GM18519 (cell line): Measurements from ENCODE around the gene POLA1.

Experiments used
- ATAC-seq: cut with Tn5 transposase; IDR thresholded peaks from one replicate; pipeline ENCODE4 v1.9.1; 2021; ENCODE audit warnings: mild to moderate bottlenecking, moderate library complexity; ENCODE audit not compliant: unreplicated experiment, low FRiP score

The POLA1 gene

GRCh38 chrX:25004485-25005032 is 310.8 kb downstream of the POLA1 start:
- no peak for ATAC-seq

- no peak for ATAC-seq
Measured at GRCh38 chrX:25005034-25005381, 311.3 kb downstream of the POLA1 start.

GRCh38 chrX:25005382-25006185 is 311.9 kb downstream of the POLA1 start:
- ATAC-seq, result no peak

- no peak for ATAC-seq
Measured at GRCh38 chrX:25006586-25007058, 312.9 kb downstream of the POLA1 start.

- ATAC-seq, result no peak
Measured at GRCh38 chrX:25007059-25008053, 313.6 kb downstream of the POLA1 start.

GRCh38 chrX:25009407-25009806 is 315.7 kb downstream of the POLA1 start:
- ATAC-seq, result no peak

GRCh38 chrX:25010784-25011588 is 317.3 kb downstream of the POLA1 start:
- ATAC-seq, result no peak

GRCh38 chrX:25011589-25012432 is 318.1 kb downstream of the POLA1 start:
- ATAC-seq, result no peak

GRCh38 chrX:25012433-25012735 is 318.7 kb downstream of the POLA1 start:
- ATAC-seq, result no peak

- ATAC-seq, result no peak
Measured at GRCh38 chrX:25012793-25013631, 319.3 kb downstream of the POLA1 start.

- ATAC-seq, result no peak
Measured at GRCh38 chrX:25013632-25014365, 320.1 kb downstream of the POLA1 start.

- ATAC-seq, result no peak
Measured at GRCh38 chrX:25014366-25014838, 320.7 kb downstream of the POLA1 start.

- no peak for ATAC-seq
Measured at GRCh38 chrX:25015486-25016360, 322.0 kb downstream of the POLA1 start, which contains the start of gene ARX. Gene ARX, minus strand, starts transcription at chrX:25015965. Its CDS starts 228 bp downstream, at chrX:25015737.

GRCh38 chrX:25016361-25016671 is 322.6 kb downstream of the POLA1 start:
- ATAC-seq, result no peak

GRCh38 chrX:25016938-25017598 is 323.4 kb downstream of the POLA1 start:
- ATAC-seq, result no peak

- no peak for ATAC-seq
Measured at GRCh38 chrX:25017667-25018247, 324.0 kb downstream of the POLA1 start.
